ENCODE data around the gene TMEM37. TPM values are rescaled to one million over a fixed set of nuclear protein-coding genes. Genes with fewer than 3 reads are reported as not detected.

Gene TMEM37, protein sequence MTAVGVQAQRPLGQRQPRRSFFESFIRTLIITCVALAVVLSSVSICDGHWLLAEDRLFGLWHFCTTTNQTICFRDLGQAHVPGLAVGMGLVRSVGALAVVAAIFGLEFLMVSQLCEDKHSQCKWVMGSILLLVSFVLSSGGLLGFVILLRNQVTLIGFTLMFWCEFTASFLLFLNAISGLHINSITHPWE
- total RNA-seq (under 1 TPM in 3 of 5 experiments, not detected in 2; 0.37 to 0.51 (median 0.38) TPM), polyA plus RNA-seq (1 to 10 TPM; 1.8 to 4.2 TPM), total RNA-seq (not detected)

DNA sequence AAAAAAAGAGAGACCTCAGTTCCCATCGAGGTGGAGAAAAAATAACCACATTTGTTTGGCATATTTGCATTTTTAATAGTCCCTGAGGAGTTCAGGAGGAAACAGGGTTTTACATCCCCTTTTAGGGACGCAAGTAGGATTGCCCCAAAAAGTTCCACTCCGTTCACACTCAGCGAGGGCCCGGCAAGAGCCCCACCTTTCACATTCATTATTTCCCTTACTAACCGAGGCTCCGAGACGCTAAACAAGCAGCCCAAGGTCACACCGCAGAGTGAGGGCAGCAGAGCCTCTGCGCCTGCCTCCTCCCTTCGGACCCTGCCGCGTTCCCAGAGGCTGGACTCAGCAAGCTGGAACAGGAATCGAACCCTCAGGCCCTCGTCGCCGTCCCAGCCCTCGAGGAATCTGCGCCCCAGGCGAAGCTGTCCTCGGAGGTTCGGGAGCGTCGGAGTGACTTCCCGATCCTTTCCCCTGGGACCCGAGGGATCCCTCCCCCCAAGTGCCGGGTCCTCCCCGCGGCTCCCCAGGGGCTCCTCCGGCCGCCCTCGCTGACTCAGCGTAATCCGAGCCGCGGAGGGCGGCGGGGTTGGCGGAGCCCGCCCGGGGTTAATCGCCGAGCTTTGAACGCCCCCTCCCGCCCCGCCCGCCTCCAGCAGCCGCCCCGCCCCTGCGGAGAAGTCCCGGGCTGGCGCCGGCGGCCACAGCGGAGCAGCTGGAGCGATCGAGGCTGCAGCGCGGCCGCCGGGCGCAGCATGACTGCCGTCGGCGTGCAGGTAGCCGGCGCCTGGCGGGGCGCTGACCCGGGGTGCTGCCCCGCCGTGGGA, at the start of gene TMEM37:
Gene TMEM37, plus strand, starts transcription at position 700 of the 821 bp plus-strand sequence. Its CDS starts 50 bp downstream, at position 750.
- Mint-ChIP-seq H3K4me1 (peaks cover 0 to 12% (median 8%) of the 10 kb centered on the region in 7 donors), H3K27ac (peak within 1 kb of the TSS in 1 of 9 donors; percentile 57)
- intact Hi-C loops (cut with micrococcal nuclease) = no loop called here

DNA sequence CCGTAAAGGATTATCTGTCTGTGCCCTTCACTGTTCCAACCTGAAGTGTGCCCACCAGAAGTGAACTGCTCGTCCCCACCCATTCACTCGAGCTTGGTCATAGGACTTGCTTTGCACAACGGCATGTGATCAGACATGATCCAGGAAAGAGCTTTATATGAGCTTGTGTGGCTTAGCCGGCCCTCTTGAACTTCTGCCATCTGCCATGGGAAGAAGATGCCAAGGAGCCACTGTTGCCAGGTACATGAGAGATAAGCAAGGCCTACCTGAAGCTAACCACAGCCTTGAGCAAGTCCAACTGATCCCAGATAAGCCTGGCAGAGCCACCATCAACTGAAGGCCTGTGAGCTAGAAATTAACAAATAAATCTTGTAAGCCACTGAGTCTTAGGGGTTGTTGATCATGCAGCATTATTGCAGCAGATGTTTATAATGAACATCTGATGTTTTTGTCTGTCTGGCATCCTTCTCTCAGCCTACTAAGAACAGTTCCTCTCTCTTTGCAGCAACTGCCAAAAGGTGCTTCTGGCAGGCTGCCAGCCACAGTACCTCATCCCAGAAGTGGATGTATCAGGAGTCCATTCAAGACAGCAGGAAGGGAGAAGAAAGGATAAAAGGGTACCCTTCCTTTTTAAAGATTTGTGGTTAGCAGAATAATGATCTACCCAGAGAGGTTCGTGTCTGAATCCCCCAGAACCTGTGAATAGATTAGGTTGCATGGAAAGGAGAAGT, 48.1 kb upstream of the TMEM37 start:
- no peak overlapping the region for H3K4me3 Mint-ChIP-seq
- H3K27me3 Mint-ChIP-seq = peaks cover 8 to 32% (median 10%) of the 10 kb centered on the region in 5 donors
- no peaks in the 10 kb centered on the region for H3K27me3 ChIP-seq (ENCODE audit: control insufficient read depth in 2 of 2, insufficient read depth in 2 of 2, low read length in 2 of 2)
- no peaks in the 10 kb centered on the region for H3K9me3 ChIP-seq (ENCODE audit: control insufficient read depth in 2 of 3, low read length in 3 of 3)
- no peak overlapping the region for H3K27ac ChIP-seq (ENCODE audit: low read depth, low read length)
- ChIA-PET POLR2A (interaction anchor here (1.1 kb wide), 1 partner anchor 16 kb away, joined by 3 read pairs; no protein-coding TSS in a partner anchor), CTCF (no interaction called here)
- peaks cover 0 to 4% (median 0%) of the 10 kb centered on the region in 11 donors for H3K9me3 Mint-ChIP-seq
- no peak overlapping the region for H3K4me3 ChIP-seq (ENCODE audit: low read length)
- no peak for DNase-seq
- peaks cover 0 to 7% (median 0%) of the 10 kb centered on the region in 7 donors for H3K4me1 Mint-ChIP-seq
- intact Hi-C loops (cut with micrococcal nuclease) = no loop called here
- H3K27ac Mint-ChIP-seq = no peak overlapping the region
- no peak for ATAC-seq
- no peaks in the 10 kb centered on the region for H3K4me1 ChIP-seq (ENCODE audit: control insufficient read depth in 2 of 2, insufficient read depth in 2 of 2, low read length in 2 of 2)
- H3K36me3 Mint-ChIP-seq = peaks cover 0 to 5% (median 0%) of the 10 kb centered on the region in 5 donors
- no peaks in the 10 kb centered on the region for H3K36me3 ChIP-seq (ENCODE audit: control insufficient read depth in 2 of 3, insufficient read depth in 3 of 3, low read length in 3 of 3)

More for the DNA sequence above, at the start of gene TMEM37:
- Histone ChIP-seq H3K9me3 (ENCODE audit: control insufficient read depth in 2 of 3, low read length in 3 of 3) (no peaks in the 10 kb centered on the region), H3K4me3 (ENCODE audit: low read length) (no peak within 1 kb of the TSS), H3K4me1 (ENCODE audit: control insufficient read depth in 2 of 2, insufficient read depth in 2 of 2, low read length in 2 of 2) (no peaks in the 10 kb centered on the region), H3K27me3 (ENCODE audit: control insufficient read depth in 2 of 2, insufficient read depth in 2 of 2, low read length in 2 of 2) (peaks cover 0 to 5% of the 10 kb centered on the region in 2 donors), H3K27ac (ENCODE audit: low read depth, low read length) (no peak within 1 kb of the TSS), H3K36me3 (ENCODE audit: control insufficient read depth in 2 of 3, insufficient read depth in 3 of 3, low read length in 3 of 3) (no peaks in the 10 kb centered on the region)
- peaks cover 65 to 78% (median 69%) of the 10 kb centered on the region in 5 donors for H3K27me3 Mint-ChIP-seq
- peak within 1 kb of the TSS; percentile 6 to 83 (median 66) for H3K4me3 Mint-ChIP-seq
- H3K9me3 Mint-ChIP-seq = peaks cover 0 to 1% (median 0%) of the 10 kb centered on the region in 11 donors
- no peak for DNase-seq
- POLR2A ChIA-PET = no interaction called here
- CTCF ChIA-PET = interaction anchor here (0.6 kb wide), 1 partner anchor 66 kb away, joined by 3 read pairs; no protein-coding TSS in a partner anchor
- H3K36me3 Mint-ChIP-seq = no peaks in the 10 kb centered on the region
- ATAC-seq = no peak

DNA sequence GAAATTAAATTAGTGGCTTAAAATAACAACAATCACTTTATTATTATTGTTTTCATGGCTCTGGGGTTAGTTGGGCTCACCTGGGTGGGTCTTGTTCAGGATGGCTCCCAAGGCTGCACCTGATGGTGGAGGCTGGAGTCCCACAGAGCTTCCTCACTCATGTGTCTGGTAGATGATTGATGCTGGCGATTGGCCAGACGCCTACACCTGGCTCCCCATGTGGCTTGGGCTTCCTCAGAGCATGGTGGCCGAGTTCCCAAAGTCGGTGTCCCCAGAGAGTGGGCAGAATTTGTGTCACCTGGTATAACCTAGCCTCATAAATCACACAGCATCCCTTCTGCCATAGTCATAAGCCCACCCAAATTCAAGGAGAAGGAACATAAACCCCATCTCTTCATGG, 46.7 kb upstream of the TMEM37 start:
- H3K4me3 ChIP-seq (ENCODE audit: low read length) = no peak overlapping the region
- Mint-ChIP-seq H3K4me3 (no peak overlapping the region), H3K36me3 (peaks cover 0 to 5% (median 0%) of the 10 kb centered on the region in 5 donors), H3K27ac (no peak overlapping the region), H3K9me3 (peaks cover 0 to 4% (median 0%) of the 10 kb centered on the region in 11 donors), H3K4me1 (peaks cover 0 to 7% (median 0%) of the 10 kb centered on the region in 7 donors), H3K27me3 (peaks cover 8 to 28% (median 10%) of the 10 kb centered on the region in 5 donors)
- DNase-seq = no peak
- no peaks in the 10 kb centered on the region for H3K9me3 ChIP-seq (ENCODE audit: control insufficient read depth in 2 of 3, low read length in 3 of 3)
- ATAC-seq = no peak
- H3K27ac ChIP-seq (ENCODE audit: low read depth, low read length) = no peak overlapping the region
- no peaks in the 10 kb centered on the region for H3K27me3 ChIP-seq (ENCODE audit: control insufficient read depth in 2 of 2, insufficient read depth in 2 of 2, low read length in 2 of 2)
- no peaks in the 10 kb centered on the region for H3K36me3 ChIP-seq (ENCODE audit: control insufficient read depth in 2 of 3, insufficient read depth in 3 of 3, low read length in 3 of 3)
- intact Hi-C loops (cut with micrococcal nuclease) = no loop called here
- no peaks in the 10 kb centered on the region for H3K4me1 ChIP-seq (ENCODE audit: control insufficient read depth in 2 of 2, insufficient read depth in 2 of 2, low read length in 2 of 2)
- CTCF ChIA-PET = no interaction called here
- POLR2A ChIA-PET = no interaction called here

DNA sequence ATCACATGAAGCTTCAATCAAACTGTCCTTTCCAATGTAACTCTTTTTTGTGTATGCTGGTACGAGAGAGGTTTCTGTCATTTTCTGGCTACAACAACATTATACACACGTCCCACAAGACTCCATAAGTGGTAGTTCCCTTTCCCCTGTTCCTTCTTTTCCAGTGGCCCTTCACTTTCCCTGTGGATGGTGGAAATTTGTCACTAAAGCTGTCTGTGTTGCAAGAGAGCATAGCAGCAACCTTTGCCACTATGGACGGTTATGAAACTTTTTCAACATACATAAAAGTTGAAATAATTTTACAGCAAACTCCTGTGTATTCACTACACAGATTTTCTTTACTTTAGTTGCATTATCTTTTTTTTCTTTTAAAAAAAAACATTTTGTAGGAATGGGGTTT, 46.2 kb upstream of the TMEM37 start:
- ATAC-seq (no peak), DNase-seq (no peak)
- H3K36me3 ChIP-seq (ENCODE audit: control insufficient read depth in 2 of 3, insufficient read depth in 3 of 3, low read length in 3 of 3) = no peaks in the 10 kb centered on the region
- Mint-ChIP-seq H3K27ac (no peak overlapping the region), H3K27me3 (peaks cover 8 to 24% (median 10%) of the 10 kb centered on the region in 5 donors), H3K9me3 (peaks cover 0 to 4% (median 0%) of the 10 kb centered on the region in 11 donors), H3K4me3 (no peak overlapping the region), H3K4me1 (peaks cover 0 to 7% (median 0%) of the 10 kb centered on the region in 7 donors), H3K36me3 (peaks cover 0 to 5% (median 0%) of the 10 kb centered on the region in 5 donors)
- H3K27me3 ChIP-seq (ENCODE audit: control insufficient read depth in 2 of 2, insufficient read depth in 2 of 2, low read length in 2 of 2) = no peaks in the 10 kb centered on the region
- no peak overlapping the region for H3K27ac ChIP-seq (ENCODE audit: low read depth, low read length)
- H3K9me3 ChIP-seq (ENCODE audit: control insufficient read depth in 2 of 3, low read length in 3 of 3) = no peaks in the 10 kb centered on the region
- H3K4me3 ChIP-seq (ENCODE audit: low read length) = no peak overlapping the region
- ChIA-PET CTCF (no interaction called here), POLR2A (no interaction called here)
- no peaks in the 10 kb centered on the region for H3K4me1 ChIP-seq (ENCODE audit: control insufficient read depth in 2 of 2, insufficient read depth in 2 of 2, low read length in 2 of 2)
- intact Hi-C loops (cut with micrococcal nuclease) = no loop called here

DNA sequence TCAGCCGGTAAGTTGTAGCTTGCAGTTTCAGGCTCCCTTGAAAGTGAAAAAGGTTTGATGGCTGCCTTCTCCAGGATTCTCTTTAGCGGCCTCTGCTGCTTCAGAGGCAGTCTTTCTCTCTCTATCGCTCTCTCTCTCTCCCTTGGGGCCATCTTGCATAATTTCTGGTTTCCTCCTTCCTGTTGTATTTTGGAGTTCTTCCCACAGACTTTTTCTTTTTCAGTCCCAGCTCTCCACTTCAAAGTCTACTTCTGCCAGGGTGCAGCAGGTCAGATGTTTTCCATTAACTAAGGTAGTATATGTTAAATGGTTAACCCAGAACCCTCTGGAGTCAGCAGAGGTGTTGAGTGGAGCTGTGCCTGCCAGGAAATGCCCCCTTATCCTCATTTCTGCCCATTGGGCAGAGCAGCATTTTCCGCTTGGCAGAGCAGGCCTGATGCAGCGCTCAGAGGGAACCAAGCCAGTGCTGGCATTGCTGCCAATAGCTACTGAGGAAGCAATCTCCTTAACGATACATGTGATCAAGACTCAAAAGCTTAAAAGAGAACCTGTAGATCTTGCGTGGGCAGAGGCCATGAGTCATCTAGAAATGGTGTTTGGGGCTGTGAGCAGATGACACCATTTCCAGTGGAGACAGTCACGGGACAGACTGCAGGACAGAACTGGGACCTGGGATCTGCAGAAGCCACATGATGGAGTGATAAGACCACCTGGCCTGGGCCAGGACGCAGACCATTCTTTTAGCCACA, 44.1 kb upstream of the TMEM37 start:
- peak overlapping the region in 1 of 9 donors; percentile 57 for H3K27ac Mint-ChIP-seq
- CTCF ChIA-PET = no interaction called here
- H3K9me3 Mint-ChIP-seq = peaks cover 0 to 4% (median 0%) of the 10 kb centered on the region in 11 donors
- peaks cover 0 to 5% (median 0%) of the 10 kb centered on the region in 5 donors for H3K36me3 Mint-ChIP-seq
- H3K9me3 ChIP-seq (ENCODE audit: control insufficient read depth in 2 of 3, low read length in 3 of 3) = no peaks in the 10 kb centered on the region
- ATAC-seq = peak; percentile 78
- H3K4me3 Mint-ChIP-seq = no peak overlapping the region
- intact Hi-C loops (cut with micrococcal nuclease) = no loop called here
- no peak overlapping the region for H3K4me3 ChIP-seq (ENCODE audit: low read length)
- POLR2A ChIA-PET = no interaction called here
- no peak overlapping the region for H3K27ac ChIP-seq (ENCODE audit: low read depth, low read length)
- H3K36me3 ChIP-seq (ENCODE audit: control insufficient read depth in 2 of 3, insufficient read depth in 3 of 3, low read length in 3 of 3) = no peaks in the 10 kb centered on the region
- H3K4me1 ChIP-seq (ENCODE audit: control insufficient read depth in 2 of 2, insufficient read depth in 2 of 2, low read length in 2 of 2) = no peaks in the 10 kb centered on the region
- peaks cover 0 to 7% (median 0%) of the 10 kb centered on the region in 7 donors for H3K4me1 Mint-ChIP-seq
- H3K27me3 Mint-ChIP-seq = peaks cover 8 to 14% (median 10%) of the 10 kb centered on the region in 5 donors
- DNase-seq = peak in 1 of 9 donors; percentile 32
- no peaks in the 10 kb centered on the region for H3K27me3 ChIP-seq (ENCODE audit: control insufficient read depth in 2 of 2, insufficient read depth in 2 of 2, low read length in 2 of 2)
